ENCODE results near the gene CD58.

The CD58 gene

DNA sequence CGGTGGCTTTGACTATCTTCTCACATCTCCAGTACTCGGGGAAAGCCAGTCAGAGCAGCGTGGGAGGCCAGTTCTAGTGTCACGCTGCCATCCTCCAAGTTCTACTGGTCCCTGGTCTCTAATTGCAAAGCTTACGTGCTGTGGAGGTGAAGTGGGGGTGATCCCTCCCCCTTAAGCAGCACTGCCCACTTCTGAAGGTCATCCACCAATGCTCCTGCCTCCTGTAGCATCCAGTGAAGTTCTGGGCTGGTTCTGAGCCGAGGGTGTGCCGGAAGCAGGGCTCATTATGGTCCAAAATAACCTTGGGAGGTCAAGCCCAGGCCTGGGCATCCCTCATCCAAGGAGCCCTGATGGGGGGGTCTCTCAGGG lies 95.0 kb downstream of the CD58 start:
- TF ChIP-seq CTCF (IDR thresholded peaks at IDR 0.05; ENCODE audit: control extremely low read depth, extremely low read depth, low read depth, missing control alignments) = no peak
- ChIA-PET CTCF (interaction anchor here (1.2 to 7.4 kb wide), 2 partner anchors 8 to 20 kb away, joined by 4 to 79 read pairs; no protein-coding TSS in a partner anchor), POLR2A (no interaction called here)
- DNase-seq (ENCODE audit: extremely low spot score) = no peak

GRCh38 chr1:116474921-116475849 lies 95.6 kb downstream of the CD58 start:
- no peak for DNase-seq (ENCODE audit: extremely low spot score)
- POLR2A ChIA-PET = no interaction called here
- TF ChIP-seq CTCF (IDR thresholded peaks at IDR 0.05; ENCODE audit: control extremely low read depth, extremely low read depth, low read depth, missing control alignments) = no peak
- CTCF ChIA-PET = interaction anchor here (0.9 to 7.4 kb wide), 3 partner anchors 9 to 24 kb away, joined by 4 to 79 read pairs (median 4); no protein-coding TSS in a partner anchor

DNA sequence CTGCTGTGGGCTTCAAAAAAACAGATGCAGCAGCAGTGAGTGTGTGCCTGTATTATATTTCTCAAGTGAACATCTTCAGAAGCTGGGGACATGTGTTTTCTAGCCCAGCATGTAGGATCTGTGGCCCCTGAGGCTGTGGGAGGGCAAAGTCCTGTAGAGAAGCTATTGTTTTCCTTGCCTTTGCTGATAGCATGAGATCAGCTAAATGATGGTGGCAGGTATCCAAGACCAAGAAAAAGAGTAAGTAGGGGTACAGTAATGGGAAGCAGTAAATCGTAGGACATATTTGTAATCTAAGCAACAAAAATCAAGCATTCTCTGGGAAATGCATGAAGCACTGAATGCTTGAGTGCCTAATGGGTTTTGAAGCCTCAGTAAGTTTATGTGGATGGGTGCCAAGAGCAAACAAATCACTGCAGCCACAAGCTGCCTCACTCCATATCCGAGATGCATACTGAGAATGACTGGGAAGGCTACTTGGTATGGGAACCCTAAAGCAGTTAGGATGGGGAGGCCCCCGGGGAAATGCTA lies 98.3 kb downstream of the CD58 start:
- no peak for DNase-seq (ENCODE audit: extremely low spot score)

DNA sequence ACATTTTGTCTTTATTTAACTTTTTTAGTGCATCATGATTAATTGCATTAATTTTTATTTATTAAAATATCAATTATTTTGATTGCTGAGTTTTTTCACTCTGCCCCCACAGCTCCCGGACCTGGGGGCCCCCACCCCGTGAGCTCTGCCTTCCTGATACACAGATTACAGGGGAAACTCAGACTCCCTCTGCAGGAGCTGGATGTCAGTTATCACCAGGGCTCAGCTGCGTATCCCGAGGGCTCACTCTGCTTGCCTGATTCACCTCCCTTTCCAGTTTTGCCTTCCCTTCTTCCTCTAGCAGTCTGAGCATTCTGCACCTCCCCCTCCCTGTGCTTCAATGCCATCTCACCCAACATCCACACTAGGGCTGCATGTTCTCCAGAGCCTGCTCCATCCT lies 99.6 kb downstream of the CD58 start:
- POLR2A ChIA-PET = no interaction called here
- CTCF ChIA-PET = interaction anchor here (1.1 to 7.4 kb wide), 2 partner anchors 13 to 332 kb away, joined by 3 to 79 read pairs; no protein-coding TSS in a partner anchor
- DNase-seq (ENCODE audit: extremely low spot score) = no peak
- TF ChIP-seq CTCF (IDR thresholded peaks at IDR 0.05; ENCODE audit: control extremely low read depth, extremely low read depth, low read depth, missing control alignments) = no peak

More for the DNA sequence above, 98.3 kb downstream of the CD58 start:
- CTCF ChIA-PET = interaction anchor here (0.7 to 7.4 kb wide), 5 partner anchors 12 to 334 kb away, joined by 3 to 79 read pairs (median 3); no protein-coding TSS in a partner anchor
- POLR2A ChIA-PET = no interaction called here
- no peak for TF ChIP-seq CTCF (IDR thresholded peaks at IDR 0.05; ENCODE audit: control extremely low read depth, extremely low read depth, low read depth, missing control alignments)

- POLR2A ChIA-PET = no interaction called here
- no peak for TF ChIP-seq CTCF (IDR thresholded peaks at IDR 0.05; ENCODE audit: control extremely low read depth, extremely low read depth, low read depth, missing control alignments)
- CTCF ChIA-PET = interaction anchor here (1.1 to 7.4 kb wide), 2 partner anchors 13 to 331 kb away, joined by 3 to 79 read pairs; no protein-coding TSS in a partner anchor
- no peak for DNase-seq (ENCODE audit: extremely low spot score)
Observed at GRCh38 chr1:116470671-116471070, 100.2 kb downstream of the CD58 start.

DNA sequence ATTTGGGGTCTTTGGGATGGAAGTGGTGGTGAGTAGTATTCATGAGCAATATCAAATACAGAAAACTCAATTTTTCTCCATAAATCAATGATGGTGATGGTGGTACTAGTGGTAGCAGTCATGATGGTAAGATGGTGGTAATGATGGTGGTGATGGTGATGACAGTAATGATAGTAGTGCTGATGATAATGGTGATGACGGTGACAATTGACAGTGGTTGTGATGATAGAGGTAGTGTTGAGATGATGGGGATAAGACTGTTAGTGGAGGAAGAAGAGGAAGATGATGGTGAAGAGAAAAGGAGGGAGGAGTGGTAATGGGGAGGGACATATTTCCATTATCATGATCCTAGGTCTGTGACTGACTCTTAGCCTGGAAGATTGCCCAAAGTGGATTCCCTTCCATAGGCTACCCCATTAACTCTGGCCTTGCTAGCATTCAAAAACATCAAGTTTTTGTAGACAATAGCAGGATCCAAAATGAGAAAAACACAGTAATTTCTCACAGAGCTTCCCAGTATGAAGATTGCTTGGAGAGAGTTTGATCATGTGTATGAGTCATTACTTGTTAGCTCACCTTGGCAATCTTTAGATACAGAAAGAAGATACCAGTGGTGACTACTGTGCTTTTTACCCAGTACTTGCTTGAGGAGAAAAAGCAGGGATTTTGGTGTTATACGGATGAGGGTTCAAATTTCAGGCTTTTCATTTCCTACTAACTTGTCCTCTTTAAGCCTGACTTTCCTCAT lies 103.8 kb downstream of the CD58 start:
- DNase-seq (ENCODE audit: extremely low spot score) = no peak
- CTCF ChIA-PET = interaction anchor here (1.0 to 2.0 kb wide), 3 partner anchors 19 to 298 kb away, joined by 3 to 4 read pairs (median 3); no protein-coding TSS in a partner anchor
- no peak for TF ChIP-seq CTCF (IDR thresholded peaks at IDR 0.05; ENCODE audit: control extremely low read depth, extremely low read depth, low read depth, missing control alignments)
- POLR2A ChIA-PET = no interaction called here

All from GM10248 (cell line).